Measurements from ENCODE around the gene MAB21L3. TPM values are rescaled to one million over a fixed set of nuclear protein-coding genes. Genes with fewer than 3 reads are reported as not detected.

Gene MAB21L3
- total and polyA plus RNA-seq, 2 donors (not counting 3 experiments of a cell fraction or from before 2014, with no cell fraction given) = not detected

GRCh38 chr1:116096013-116096618 lies 15.1 kb upstream of the MAB21L3 start:
- dilution Hi-C loops (cut with MboI; ENCODE audit: extremely low pct_ligation_motif_present, low sequenced_read_pairs) (no loop called here), intact Hi-C loops (cut with micrococcal nuclease) (no loop called here)
- Histone ChIP-seq H3K4me2 (ENCODE audit: insufficient read depth, low read length) (no peak overlapping the region), H3K27me3 (ENCODE audit: control insufficient read depth in 2 of 2, insufficient read depth in 2 of 2, low read length in 2 of 2) (no peaks in the 10 kb centered on the region), H3K4me3 (replicated peaks in 1 of 3; ENCODE audit: insufficient read depth in 1 of 3, low read depth in 1 of 3, low read length in 3 of 3) (no peak overlapping the region), H3K27ac (ENCODE audit: insufficient read depth, low read depth, low read length) (no peak overlapping the region), H2AFZ (ENCODE audit: low read depth, low read length) (no peak overlapping the region), H3K79me2 (ENCODE audit: control insufficient read depth, insufficient read depth, low read length) (no peaks in the 10 kb centered on the region), H3K4me1 (ENCODE audit: control insufficient read depth, extremely low read depth, insufficient read depth, low read length) (no peaks in the 10 kb centered on the region), H4K20me1 (replicated peaks; ENCODE audit: control insufficient read depth, extremely low read depth, insufficient read depth, low read length) (no peaks in the 10 kb centered on the region), H3K9me1 (replicated peaks; ENCODE audit: control insufficient read depth, extremely low read depth, insufficient read depth, low read length) (no peaks in the 10 kb centered on the region), H3K36me3 (ENCODE audit: control insufficient read depth in 2 of 2, extremely low read depth in 1 of 2, insufficient read depth in 2 of 2, low read length in 2 of 2) (no peaks in the 10 kb centered on the region), H3K9ac (replicated peaks; ENCODE audit: extremely low read depth, insufficient read depth, low read length) (no peak overlapping the region), H3K9me3 (replicated peaks; ENCODE audit: control insufficient read depth, insufficient read depth, low read length) (no peaks in the 10 kb centered on the region)
- no TSS peak for BruUV-seq (replicated peaks)
- DNase-seq (ENCODE audit: low read depth, low spot score) (no peak), FAIRE-seq (no peak)
- no peak for TF ChIP-seq POLR2A (IDR thresholded peaks at IDR 0.05; ENCODE audit: low read depth, low read length)
- no peak for TF ChIP-seq CTCF (IDR thresholded peaks at IDR 0.05; ENCODE audit: extremely low read depth in 1 of 2, insufficient read depth in 1 of 2, low read depth in 1 of 2, low read length in 2 of 2)
- no peak for TF ChIP-seq GATA2 (IDR thresholded peaks at IDR 0.05; ENCODE audit: insufficient read depth, insufficient read length, low read depth, low read length)
- no peak for TF ChIP-seq FOS (IDR thresholded peaks at IDR 0.05; ENCODE audit: borderline replicate concordance, insufficient read depth, low read length)
- TF ChIP-seq MAX (IDR thresholded peaks at IDR 0.05; ENCODE audit: insufficient read depth, insufficient read length) = no peak
- no peak for TF ChIP-seq POLR2AphosphoS5 (IDR thresholded peaks at IDR 0.05; ENCODE audit: insufficient read depth, low read depth, low read length)
- TF ChIP-seq EZH2 (IDR thresholded peaks at IDR 0.05; ENCODE audit: borderline replicate concordance, low read depth, low read length, severe bottlenecking) = no peak
- no peak for TF ChIP-seq MYC (IDR thresholded peaks at IDR 0.05; ENCODE audit: low read depth, low read length)
- TF ChIP-seq JUN (IDR thresholded peaks at IDR 0.05; ENCODE audit: borderline replicate concordance, insufficient read depth, insufficient read length, low read depth) = no peak
- POLR2A ChIA-PET = interaction anchor here (0.7 kb wide), 1 partner anchor 125 kb away, joined by 4 read pairs; no protein-coding TSS in a partner anchor
- CTCF ChIA-PET = interaction anchor here (0.9 to 1.0 kb wide), 2 partner anchors 115 to 389 kb away, joined by 3 to 4 read pairs; no protein-coding TSS in a partner anchor

Measured in endothelial cell of umbilical vein (primary cell).